Endothelial cell of hepatic sinusoid (primary cell): Measurements from ENCODE around the gene GSG1L2.

Source experiments
- in situ Hi-C: cut with HindIII; loops from 2 replicates; pipeline ENCODE4 v1.10.0; 2017; ENCODE audit warnings: low sequenced_read_pairs

GSG1L2 gene

DNA sequence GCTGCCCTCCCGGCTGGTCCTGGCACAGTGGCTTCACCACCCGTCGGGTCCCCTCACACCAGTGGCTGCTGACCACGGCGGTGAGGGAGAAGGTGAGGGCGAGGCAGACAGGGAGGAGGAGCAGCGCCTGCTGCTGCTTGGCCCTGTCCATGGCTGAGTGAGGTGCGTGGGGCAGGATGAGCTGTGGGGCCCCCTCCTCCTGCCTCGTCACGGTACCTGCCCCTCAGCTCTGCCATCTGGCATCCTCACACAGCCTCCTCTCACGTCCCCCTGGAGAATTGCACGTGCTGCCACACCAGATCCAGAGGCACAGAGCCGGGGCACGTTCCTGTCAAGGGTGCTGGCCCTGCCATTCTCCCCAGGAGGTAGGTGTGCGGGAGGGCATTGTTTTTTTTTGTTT is at the start of gene GSG1L2:
Gene GSG1L2 (minus strand): TSS at position 159 of the 400 bp plus-strand sequence. CDS start 8 bp downstream, at position 151.
- in situ Hi-C loops, result no loop called here

GRCh38 chr17:9868552-9868951 is 46.7 kb upstream of the GSG1L2 start:
- in situ Hi-C loops, result no loop called here

GRCh38 chr17:9865586-9865985 is 43.7 kb upstream of the GSG1L2 start:
- in situ Hi-C loops, result no loop called here

- in situ Hi-C loops, result no loop called here
Observed at GRCh38 chr17:9862949-9863348, 41.1 kb upstream of the GSG1L2 start.

- in situ Hi-C loops, result no loop called here
Observed at GRCh38 chr17:9862220-9862619, 40.3 kb upstream of the GSG1L2 start.

GRCh38 chr17:9860851-9861250 is 39.0 kb upstream of the GSG1L2 start:
- in situ Hi-C loops, result no loop called here

- in situ Hi-C loops, result no loop called here
Observed at GRCh38 chr17:9859781-9860180, 37.9 kb upstream of the GSG1L2 start.

DNA sequence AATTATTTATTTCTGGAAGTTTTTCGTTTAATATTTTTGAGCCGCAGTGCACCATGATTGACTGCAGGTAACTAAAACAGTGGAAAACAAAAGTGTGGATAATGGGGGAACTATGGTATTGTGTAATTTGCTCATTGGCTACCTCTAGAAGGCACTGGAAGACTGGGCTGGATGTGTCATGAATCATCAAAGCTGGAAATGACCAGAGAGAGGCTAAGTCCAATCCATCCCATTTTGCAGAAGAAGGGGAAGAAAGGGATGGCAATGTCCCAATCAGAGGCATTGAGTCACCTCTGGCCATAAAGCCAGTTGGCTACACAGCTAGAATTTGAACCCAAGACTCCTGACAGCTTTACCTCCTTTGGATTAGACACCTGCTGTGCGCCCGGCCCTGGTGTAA is 33.2 kb upstream of the GSG1L2 start:
- in situ Hi-C loops, result no loop called here

DNA sequence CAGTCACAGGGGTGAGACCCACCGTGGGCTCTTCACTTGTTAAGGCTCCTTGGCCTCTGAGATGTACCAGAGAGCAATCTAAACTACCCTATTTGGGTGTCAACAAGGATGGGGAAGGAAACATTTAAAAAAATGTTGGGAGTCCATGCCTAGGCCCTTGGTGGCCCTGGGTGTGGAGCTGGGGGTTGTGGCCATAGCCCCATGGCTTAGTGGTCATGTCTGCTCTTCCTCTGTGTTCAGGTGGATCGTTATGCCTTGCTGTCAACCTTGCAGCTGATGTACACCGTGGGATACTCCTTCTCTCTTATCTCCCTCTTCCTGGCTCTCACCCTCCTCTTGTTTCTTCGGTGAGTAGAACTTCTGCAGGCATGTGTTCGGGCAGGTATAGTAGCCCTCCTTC is 32.4 kb upstream of the GSG1L2 start:
- in situ Hi-C loops, result no loop called here

DNA sequence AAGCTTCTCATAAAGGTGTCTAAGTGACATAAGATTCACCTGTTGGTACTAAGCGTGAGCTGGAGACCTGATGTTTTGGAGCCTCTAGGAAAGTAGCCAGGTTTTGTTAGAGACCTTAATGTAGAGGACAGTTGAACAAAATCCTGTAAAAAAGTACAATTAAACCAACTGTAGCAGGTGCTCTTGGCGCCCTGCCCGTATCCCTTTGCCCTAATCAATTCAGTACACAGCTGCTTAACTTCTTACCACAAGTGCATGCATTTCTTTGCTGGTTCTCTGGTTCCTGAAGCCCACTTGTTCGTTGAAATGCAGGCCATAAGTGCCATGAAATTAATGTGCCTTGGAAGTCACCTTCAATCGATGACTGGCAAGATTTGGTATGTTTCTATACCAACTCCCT is 28.3 kb upstream of the GSG1L2 start:
- in situ Hi-C loops, result no loop called here

GRCh38 chr17:9845306-9845705 is 23.4 kb upstream of the GSG1L2 start:
- in situ Hi-C loops, result no loop called here

- in situ Hi-C loops, result no loop called here
Observed at GRCh38 chr17:9844153-9844552, 22.3 kb upstream of the GSG1L2 start.

- in situ Hi-C loops, result no loop called here
Observed at GRCh38 chr17:9843152-9844010, 21.5 kb upstream of the GSG1L2 start.

DNA sequence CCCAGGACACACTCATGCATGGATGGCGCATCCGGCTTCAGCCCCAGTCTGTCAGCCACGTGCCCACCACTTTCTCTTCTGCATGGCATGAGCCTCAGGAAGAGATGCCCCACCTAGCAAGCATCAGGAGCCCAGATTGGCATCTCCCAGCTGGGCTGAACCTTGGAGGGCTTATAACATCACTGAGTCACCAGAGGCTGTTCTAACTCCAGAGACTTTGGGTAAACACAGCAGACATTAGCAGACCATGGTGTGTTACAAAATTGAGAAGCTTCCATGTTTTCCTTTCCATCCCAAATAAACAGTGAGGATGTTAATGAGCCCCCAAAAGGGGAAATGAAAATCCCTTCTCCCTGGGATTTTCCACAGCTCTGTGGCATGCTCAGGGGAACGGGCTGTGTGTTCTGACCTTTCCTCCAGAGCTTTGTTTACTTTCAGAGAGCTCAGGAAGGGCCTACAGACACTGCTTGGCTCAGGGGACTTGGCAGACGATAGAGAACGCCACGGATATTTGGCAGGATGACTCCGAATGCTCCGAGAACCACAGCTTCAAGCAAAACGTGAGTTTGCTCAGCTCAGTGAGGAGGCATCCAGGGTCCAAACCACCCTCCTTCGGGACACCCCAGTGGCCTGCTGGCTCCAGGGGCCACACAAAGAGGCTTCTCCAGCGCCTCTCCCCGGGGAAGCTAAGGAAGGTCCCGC is 20.3 kb upstream of the GSG1L2 start:
- in situ Hi-C loops, result no loop called here

DNA sequence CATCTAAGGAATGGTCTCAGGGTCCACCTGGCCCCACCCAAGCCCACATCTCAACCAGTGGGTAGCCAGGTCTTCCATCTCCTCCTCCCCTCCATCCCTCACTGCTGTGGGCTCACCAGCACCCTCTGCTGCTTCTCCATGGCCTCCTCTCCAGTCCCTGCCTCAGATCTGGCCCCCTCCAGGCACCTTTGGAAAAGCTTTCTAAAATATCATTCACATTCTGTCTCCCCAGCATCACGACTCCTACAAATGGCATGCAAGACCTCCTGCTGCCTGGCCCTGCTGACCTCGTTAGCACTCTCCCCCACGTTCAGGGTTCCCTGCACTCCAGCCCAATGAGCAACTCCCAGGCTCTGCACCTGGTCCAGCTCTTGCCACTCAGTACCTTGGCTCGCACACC is 17.6 kb upstream of the GSG1L2 start:
- in situ Hi-C loops, result loop anchor here (5.0 kb wide), 1 partner anchor 67 kb away; no protein-coding TSS in a partner anchor

DNA sequence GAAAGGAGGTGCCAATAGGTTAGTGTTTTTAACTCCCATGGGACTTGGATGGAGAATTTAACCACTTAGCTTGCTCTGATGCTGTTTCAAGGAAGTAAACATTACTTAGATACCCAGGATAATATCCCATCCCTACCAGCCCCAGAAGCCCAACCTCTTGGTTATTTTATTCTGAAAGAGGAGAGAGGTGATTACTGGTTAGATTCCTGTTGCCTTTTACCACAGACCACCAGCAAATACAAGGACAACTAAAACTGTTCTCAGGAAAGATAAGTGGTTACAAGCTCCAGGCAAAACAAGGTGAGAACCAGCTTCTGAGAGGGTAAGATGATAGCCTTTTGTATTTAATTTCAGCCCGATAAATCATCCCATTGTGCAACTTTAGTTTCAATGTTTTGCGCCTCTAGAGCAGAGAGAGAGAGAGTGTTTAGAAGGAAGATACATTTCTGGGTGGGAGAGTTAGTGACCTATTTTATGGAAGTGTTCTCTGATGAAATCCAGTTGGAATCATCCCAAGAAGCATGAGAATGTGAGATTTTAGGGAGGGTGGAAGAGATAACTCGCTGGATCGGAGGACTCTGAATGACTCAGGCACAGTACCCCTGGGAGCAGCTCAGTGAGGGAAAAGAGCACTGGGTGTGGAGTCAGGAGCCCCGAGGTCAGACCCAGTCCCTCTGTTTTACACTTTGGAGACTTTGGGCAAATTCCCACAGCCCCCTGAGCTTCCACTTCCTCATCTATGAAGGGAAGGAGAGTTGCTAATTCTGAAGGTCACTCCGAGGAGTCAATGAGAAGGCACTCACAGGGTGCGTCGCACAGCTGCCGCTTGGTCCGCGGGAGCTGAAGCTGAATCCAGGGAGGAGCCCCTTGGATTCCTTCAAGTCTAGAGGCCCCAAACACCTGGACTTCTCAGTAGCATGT is 15.9 kb upstream of the GSG1L2 start:
- in situ Hi-C loops, result loop anchor here (5.0 kb wide), 1 partner anchor 66 kb away; no protein-coding TSS in a partner anchor

DNA sequence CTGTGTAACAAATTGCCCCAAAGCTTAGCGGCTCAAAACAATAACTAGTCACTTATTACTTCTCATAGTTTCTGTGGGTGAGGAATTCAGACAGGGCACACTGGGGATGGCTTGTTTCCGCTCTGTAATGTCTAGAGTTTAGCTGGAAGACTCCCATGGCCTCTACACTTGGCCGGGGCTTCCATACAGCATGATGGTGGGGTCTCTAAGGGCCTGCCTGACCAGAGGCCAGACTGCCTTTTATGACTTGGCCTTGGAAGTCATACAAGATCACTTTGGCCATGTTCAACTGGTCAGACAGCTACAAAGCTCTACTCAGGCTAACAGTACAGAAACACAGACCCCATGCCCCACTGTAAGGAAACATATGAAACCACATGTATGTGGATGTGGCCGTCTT is 12.0 kb upstream of the GSG1L2 start:
- in situ Hi-C loops, result no loop called here

- in situ Hi-C loops, result no loop called here
Observed at GRCh38 chr17:9830711-9831110, 8.8 kb upstream of the GSG1L2 start.

GRCh38 chr17:9829343-9829742 is 7.5 kb upstream of the GSG1L2 start:
- in situ Hi-C loops, result loop anchor here (5.0 kb wide), 1 partner anchor 63 kb away; no protein-coding TSS in a partner anchor

DNA sequence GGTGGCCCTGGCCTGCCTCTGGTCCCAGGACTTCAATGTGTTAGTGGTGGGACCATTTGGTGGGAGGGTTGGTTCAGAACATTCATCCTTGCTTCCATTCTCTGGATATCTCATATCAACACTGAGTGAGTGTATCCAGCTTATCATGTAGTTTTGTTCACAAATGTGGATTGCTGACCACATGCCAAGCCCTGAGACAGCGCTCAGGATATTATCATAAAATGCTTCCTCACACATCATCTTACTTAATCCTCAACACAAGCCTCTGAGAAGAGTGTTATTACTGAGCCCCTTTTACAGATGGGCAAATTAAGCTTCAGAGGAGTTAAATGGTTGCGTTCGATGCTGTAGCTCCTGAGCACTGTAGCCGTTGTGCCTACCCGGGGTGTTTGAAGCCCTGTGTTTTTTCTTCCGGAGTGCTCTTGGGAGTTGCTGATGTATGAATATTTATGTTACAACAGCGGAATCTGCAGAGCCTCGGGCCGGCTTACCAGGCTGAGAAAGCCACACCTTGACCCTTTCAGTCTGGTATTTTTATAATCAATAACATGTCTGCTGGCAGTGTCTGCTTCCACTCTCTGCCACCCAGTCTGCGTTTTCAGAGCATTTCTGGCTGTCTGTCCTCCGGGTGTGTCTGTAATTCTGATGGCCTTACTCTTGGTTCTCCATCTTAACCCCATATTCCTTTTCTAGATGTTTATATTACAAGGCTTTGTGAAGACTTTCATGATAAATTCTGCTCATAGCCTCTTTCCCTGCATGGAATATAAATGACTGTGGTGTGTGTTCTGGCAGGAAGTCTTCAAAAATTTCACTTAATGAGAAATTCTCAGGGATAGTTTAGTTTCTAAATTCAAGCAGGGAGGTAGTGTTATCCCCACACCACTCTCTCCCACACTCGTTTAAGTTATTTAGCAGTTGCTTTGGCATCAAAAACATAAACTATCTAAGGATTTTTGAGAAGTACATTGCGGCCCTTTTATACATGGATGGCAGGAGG is 6.7 kb upstream of the GSG1L2 start:
- in situ Hi-C loops, result loop anchor here (5.0 kb wide), 1 partner anchor 64 kb away; no protein-coding TSS in a partner anchor
